Measurements from ENCODE around the gene HSD17B4. TPM values are rescaled to one million over a fixed set of nuclear protein-coding genes. Genes with fewer than 3 reads are reported as not detected.
"Not testable (repeated sequence)": the region's sequence is repeated elsewhere in the genome, so short reads cannot be mapped to it uniquely, and the experiment has no call there.

Gene HSD17B4
- total RNA-seq, 1 donor from 2014 or later: 84.3 TPM

GRCh38 chr5:119428574-119428973 lies 23.7 kb upstream of the HSD17B4 start:
- DNase-seq (ENCODE audit: low spot score): not testable (repeated sequence)

GRCh38 chr5:119432674-119433237 lies 19.5 kb upstream of the HSD17B4 start:
- not testable (repeated sequence) for DNase-seq (ENCODE audit: low spot score)

- peak; percentile 53 for DNase-seq (ENCODE audit: low spot score)
Measured at GRCh38 chr5:119435436-119436132, 16.7 kb upstream of the HSD17B4 start.

GRCh38 chr5:119437785-119438586 lies 14.3 kb upstream of the HSD17B4 start:
- DNase-seq (ENCODE audit: low spot score): not testable (repeated sequence)

- not testable (repeated sequence) for DNase-seq (ENCODE audit: low spot score)
Measured at GRCh38 chr5:119438587-119438917, 13.7 kb upstream of the HSD17B4 start.

GRCh38 chr5:119439140-119439631 lies 13.1 kb upstream of the HSD17B4 start:
- no peak for DNase-seq (ENCODE audit: low spot score)

- DNase-seq (ENCODE audit: low spot score): not testable (repeated sequence)
Measured at GRCh38 chr5:119439632-119440031, 12.7 kb upstream of the HSD17B4 start.

GRCh38 chr5:119444643-119445042 lies 7.7 kb upstream of the HSD17B4 start:
- not testable (repeated sequence) for DNase-seq (ENCODE audit: low spot score)

- no peak for DNase-seq (ENCODE audit: low spot score)
Measured at GRCh38 chr5:119445544-119445943, 6.8 kb upstream of the HSD17B4 start.

GRCh38 chr5:119449882-119450281 lies 2.4 kb upstream of the HSD17B4 start:
- DNase-seq (ENCODE audit: low spot score): no peak

- not testable (repeated sequence) for DNase-seq (ENCODE audit: low spot score)
Measured at GRCh38 chr5:119450627-119451026, 1.7 kb upstream of the HSD17B4 start.

- no peak for DNase-seq (ENCODE audit: low spot score)
Measured at GRCh38 chr5:119451561-119451960, 736 bp upstream of the HSD17B4 start.

GRCh38 chr5:119452060-119452372 lies 281 bp upstream of the HSD17B4 start:
- no peak for DNase-seq (ENCODE audit: low spot score)

- DNase-seq (ENCODE audit: low spot score): peak; percentile 76
Measured at GRCh38 chr5:119453040-119453373, 710 bp downstream of the HSD17B4 start.

- no peak for DNase-seq (ENCODE audit: low spot score)
Measured at GRCh38 chr5:119454171-119454570, 1.9 kb downstream of the HSD17B4 start.

GRCh38 chr5:119458911-119459632 lies 6.8 kb downstream of the HSD17B4 start:
- no peak for DNase-seq (ENCODE audit: low spot score)

- no peak for DNase-seq (ENCODE audit: low spot score)
Measured at GRCh38 chr5:119465640-119466039, 13.3 kb downstream of the HSD17B4 start.

- no peak for DNase-seq (ENCODE audit: low spot score)
Measured at GRCh38 chr5:119468286-119468685, 16.0 kb downstream of the HSD17B4 start.

- no peak for DNase-seq (ENCODE audit: low spot score)
Measured at GRCh38 chr5:119470105-119470763, 17.9 kb downstream of the HSD17B4 start.

- DNase-seq (ENCODE audit: low spot score): peak; percentile 58
Measured at GRCh38 chr5:119470851-119471451, 18.7 kb downstream of the HSD17B4 start.

- no peak for DNase-seq (ENCODE audit: low spot score)
Measured at GRCh38 chr5:119473241-119473640, 20.9 kb downstream of the HSD17B4 start.
